ENCODE results near the gene ERBB2. TPM values are rescaled to one million over a fixed set of nuclear protein-coding genes. Genes with fewer than 3 reads are reported as not detected.
A peak's percentile ranks its signal among the peaks of the same experiment; 100 is the strongest.

Gene ERBB2
- total and polyA plus RNA-seq, 2 of the 13 experiments (the other 11 are each of a cell fraction or from before 2014, with no cell fraction given), result 57.7 to 64.1 TPM

GRCh38 chr17:39738568-39738901 lies 38.7 kb downstream of the ERBB2 start (continued):
- TF ChIP-seq, protein P1, sequence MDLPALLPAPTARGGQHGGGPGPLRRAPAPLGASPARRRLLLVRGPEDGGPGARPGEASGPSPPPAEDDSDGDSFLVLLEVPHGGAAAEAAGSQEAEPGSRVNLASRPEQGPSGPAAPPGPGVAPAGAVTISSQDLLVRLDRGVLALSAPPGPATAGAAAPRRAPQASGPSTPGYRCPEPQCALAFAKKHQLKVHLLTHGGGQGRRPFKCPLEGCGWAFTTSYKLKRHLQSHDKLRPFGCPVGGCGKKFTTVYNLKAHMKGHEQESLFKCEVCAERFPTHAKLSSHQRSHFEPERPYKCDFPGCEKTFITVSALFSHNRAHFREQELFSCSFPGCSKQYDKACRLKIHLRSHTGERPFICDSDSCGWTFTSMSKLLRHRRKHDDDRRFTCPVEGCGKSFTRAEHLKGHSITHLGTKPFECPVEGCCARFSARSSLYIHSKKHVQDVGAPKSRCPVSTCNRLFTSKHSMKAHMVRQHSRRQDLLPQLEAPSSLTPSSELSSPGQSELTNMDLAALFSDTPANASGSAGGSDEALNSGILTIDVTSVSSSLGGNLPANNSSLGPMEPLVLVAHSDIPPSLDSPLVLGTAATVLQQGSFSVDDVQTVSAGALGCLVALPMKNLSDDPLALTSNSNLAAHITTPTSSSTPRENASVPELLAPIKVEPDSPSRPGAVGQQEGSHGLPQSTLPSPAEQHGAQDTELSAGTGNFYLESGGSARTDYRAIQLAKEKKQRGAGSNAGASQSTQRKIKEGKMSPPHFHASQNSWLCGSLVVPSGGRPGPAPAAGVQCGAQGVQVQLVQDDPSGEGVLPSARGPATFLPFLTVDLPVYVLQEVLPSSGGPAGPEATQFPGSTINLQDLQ (CRISPR knock-in tag; IDR thresholded peaks at IDR 0.05), result no peak
- TF ChIP-seq, protein P2, sequence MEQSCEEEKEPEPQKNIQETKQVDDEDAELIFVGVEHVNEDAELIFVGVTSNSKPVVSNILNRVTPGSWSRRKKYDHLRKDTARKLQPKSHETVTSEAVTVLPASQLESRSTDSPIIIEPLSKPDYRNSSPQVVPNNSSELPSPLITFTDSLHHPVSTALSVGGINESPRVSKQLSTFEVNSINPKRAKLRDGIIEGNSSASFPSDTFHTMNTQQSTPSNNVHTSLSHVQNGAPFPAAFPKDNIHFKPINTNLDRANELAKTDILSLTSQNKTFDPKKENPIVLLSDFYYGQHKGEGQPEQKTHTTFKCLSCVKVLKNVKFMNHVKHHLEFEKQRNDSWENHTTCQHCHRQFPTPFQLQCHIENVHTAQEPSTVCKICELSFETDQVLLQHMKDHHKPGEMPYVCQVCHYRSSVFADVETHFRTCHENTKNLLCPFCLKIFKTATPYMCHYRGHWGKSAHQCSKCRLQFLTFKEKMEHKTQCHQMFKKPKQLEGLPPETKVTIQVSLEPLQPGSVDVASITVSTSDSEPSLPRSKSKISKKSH (CRISPR knock-in tag; IDR thresholded peaks at IDR 0.05; ENCODE audit: borderline replicate concordance), result peak; percentile 39; the same call in 1 of the 2 replicates
- TF ChIP-seq HIVEP1 (CRISPR knock-in tag; IDR thresholded peaks at IDR 0.05) (no peak), ZFP90 (CRISPR knock-in tag; IDR thresholded peaks at IDR 0.05; ENCODE audit: borderline replicate concordance) (no peak), ZNF160 (CRISPR knock-in tag; IDR thresholded peaks at IDR 0.05) (no peak), RFXAP (CRISPR knock-in tag; IDR thresholded peaks at IDR 0.05; ENCODE audit: borderline replicate concordance) (no peak), NFIB (CRISPR knock-in tag; IDR thresholded peaks at IDR 0.05; ENCODE audit: borderline replicate concordance) (no peak), TRAFD1 (CRISPR knock-in tag; IDR thresholded peaks at IDR 0.05; ENCODE audit: borderline replicate concordance) (no peak), ATAD3A (CRISPR knock-in tag; IDR thresholded peaks at IDR 0.05) (no peak), POLR2A (IDR thresholded peaks at IDR 0.05; ENCODE audit: insufficient read depth in 1 of 2, low read depth in 2 of 2, low read length in 2 of 2) (0 out of 4 replicates have a peak, but pooled peaks of 1 of the 2 experiments have one; percentile 31), RELA (CRISPR knock-in tag; IDR thresholded peaks at IDR 0.05) (no peak), JUND (CRISPR knock-in tag; IDR thresholded peaks at IDR 0.05) (no peak), ZNF737 (CRISPR knock-in tag; IDR thresholded peaks at IDR 0.05; ENCODE audit: borderline replicate concordance) (no peak), ZNF772 (CRISPR knock-in tag; IDR thresholded peaks at IDR 0.05) (0 out of 2 replicates have a peak, but pooled peaks have one; percentile 1), CBFB (CRISPR knock-in tag; IDR thresholded peaks at IDR 0.05) (no peak), CAMTA2 (CRISPR knock-in tag; IDR thresholded peaks at IDR 0.05; ENCODE audit: borderline replicate concordance) (no peak)
- TF ChIP-seq, protein P3, sequence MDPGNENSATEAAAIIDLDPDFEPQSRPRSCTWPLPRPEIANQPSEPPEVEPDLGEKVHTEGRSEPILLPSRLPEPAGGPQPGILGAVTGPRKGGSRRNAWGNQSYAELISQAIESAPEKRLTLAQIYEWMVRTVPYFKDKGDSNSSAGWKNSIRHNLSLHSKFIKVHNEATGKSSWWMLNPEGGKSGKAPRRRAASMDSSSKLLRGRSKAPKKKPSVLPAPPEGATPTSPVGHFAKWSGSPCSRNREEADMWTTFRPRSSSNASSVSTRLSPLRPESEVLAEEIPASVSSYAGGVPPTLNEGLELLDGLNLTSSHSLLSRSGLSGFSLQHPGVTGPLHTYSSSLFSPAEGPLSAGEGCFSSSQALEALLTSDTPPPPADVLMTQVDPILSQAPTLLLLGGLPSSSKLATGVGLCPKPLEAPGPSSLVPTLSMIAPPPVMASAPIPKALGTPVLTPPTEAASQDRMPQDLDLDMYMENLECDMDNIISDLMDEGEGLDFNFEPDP (CRISPR knock-in tag; conservative IDR thresholded peaks at IDR 0.05), result no peak
- TF ChIP-seq, protein P4, sequence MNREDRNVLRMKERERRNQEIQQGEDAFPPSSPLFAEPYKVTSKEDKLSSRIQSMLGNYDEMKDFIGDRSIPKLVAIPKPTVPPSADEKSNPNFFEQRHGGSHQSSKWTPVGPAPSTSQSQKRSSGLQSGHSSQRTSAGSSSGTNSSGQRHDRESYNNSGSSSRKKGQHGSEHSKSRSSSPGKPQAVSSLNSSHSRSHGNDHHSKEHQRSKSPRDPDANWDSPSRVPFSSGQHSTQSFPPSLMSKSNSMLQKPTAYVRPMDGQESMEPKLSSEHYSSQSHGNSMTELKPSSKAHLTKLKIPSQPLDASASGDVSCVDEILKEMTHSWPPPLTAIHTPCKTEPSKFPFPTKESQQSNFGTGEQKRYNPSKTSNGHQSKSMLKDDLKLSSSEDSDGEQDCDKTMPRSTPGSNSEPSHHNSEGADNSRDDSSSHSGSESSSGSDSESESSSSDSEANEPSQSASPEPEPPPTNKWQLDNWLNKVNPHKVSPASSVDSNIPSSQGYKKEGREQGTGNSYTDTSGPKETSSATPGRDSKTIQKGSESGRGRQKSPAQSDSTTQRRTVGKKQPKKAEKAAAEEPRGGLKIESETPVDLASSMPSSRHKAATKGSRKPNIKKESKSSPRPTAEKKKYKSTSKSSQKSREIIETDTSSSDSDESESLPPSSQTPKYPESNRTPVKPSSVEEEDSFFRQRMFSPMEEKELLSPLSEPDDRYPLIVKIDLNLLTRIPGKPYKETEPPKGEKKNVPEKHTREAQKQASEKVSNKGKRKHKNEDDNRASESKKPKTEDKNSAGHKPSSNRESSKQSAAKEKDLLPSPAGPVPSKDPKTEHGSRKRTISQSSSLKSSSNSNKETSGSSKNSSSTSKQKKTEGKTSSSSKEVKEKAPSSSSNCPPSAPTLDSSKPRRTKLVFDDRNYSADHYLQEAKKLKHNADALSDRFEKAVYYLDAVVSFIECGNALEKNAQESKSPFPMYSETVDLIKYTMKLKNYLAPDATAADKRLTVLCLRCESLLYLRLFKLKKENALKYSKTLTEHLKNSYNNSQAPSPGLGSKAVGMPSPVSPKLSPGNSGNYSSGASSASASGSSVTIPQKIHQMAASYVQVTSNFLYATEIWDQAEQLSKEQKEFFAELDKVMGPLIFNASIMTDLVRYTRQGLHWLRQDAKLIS (CRISPR knock-in tag; IDR thresholded peaks at IDR 0.05), result 0 out of 2 replicates have a peak, but pooled peaks have one; percentile 9
